IPS-15b (cell line): ENCODE measurements around the gene ERN1.

Experiments used
- H3K27me3 ChIP-seq: one replicate; pipeline ENCODE4 v1.6.1; 2013; ENCODE audit warnings: low read length; ENCODE audit not compliant: control insufficient read depth, insufficient read depth
- H3K36me3 ChIP-seq: one replicate; pipeline ENCODE4 v1.6.1; 2013; ENCODE audit warnings: low read length; ENCODE audit not compliant: control insufficient read depth, insufficient read depth
- H3K4me1 ChIP-seq: one replicate; pipeline ENCODE4 v1.6.1; 2013; ENCODE audit warnings: mild to moderate bottlenecking, low read length; ENCODE audit not compliant: control insufficient read depth, insufficient read depth
- H3K4me3 ChIP-seq: one replicate; pipeline ENCODE4 v1.5.1; 2013; ENCODE audit warnings: low read depth, low read length
- H3K9ac ChIP-seq: one replicate; pipeline ENCODE4 v1.6.1; 2013; ENCODE audit warnings: low read depth, mild to moderate bottlenecking, low read length
- H3K9me3 ChIP-seq: one replicate; pipeline ENCODE4 v1.6.1; 2013; ENCODE audit warnings: mild to moderate bottlenecking, low read length; ENCODE audit not compliant: control insufficient read depth, insufficient read depth

ERN1 gene

GRCh38 chr17:64097196-64097936 is 32.6 kb downstream of the ERN1 start:
- H3K9me3 ChIP-seq, result no peaks in the 10 kb centered on the region
- H3K4me1 ChIP-seq, result no peaks in the 10 kb centered on the region
- no peak overlapping the region for H3K9ac ChIP-seq
- H3K4me3 ChIP-seq, result no peak overlapping the region
- no peaks in the 10 kb centered on the region for H3K27me3 ChIP-seq
- no peaks in the 10 kb centered on the region for H3K36me3 ChIP-seq

GRCh38 chr17:64096037-64096436 is 33.9 kb downstream of the ERN1 start:
- Histone ChIP-seq H3K9me3 (no peaks in the 10 kb centered on the region), H3K9ac (no peak overlapping the region), H3K4me3 (no peak overlapping the region), H3K36me3 (no peaks in the 10 kb centered on the region), H3K27me3 (no peaks in the 10 kb centered on the region), H3K4me1 (no peaks in the 10 kb centered on the region)

DNA sequence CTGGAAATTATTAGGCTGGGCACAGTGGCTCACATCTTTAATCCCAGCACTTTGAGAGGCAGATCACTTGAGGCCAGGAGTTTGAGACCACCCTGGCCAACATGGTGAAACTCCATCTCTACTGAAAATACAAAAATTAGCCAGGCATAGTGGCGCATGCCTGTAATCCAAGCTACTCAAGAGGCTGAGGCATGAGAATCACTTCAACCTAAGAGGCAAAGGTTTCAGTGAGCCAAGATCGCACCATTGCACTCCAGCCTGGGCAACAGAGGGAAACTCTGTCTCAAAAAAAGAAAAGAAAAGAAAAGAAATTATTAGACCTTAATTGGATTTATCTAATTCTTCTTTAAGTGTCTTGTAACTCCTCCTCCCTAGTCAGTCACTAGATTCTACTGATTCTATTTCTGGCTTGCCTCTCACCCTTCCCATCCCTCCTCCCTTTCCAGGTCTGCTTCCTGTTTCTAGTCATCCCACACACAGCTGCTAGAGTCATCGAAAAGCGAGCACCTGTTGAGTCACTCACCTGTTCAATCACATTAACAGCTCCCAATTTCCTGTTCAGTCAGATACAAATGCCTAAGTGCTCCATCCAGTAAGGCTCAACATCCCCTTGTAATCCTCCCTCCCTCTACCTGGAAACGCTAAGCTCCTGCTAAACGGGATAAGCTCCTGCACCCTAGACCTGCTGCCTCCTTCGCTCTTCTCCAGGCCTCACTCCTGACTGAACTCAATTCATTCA is 34.6 kb downstream of the ERN1 start:
- H3K9ac ChIP-seq, result peak overlapping the region; percentile 9
- H3K9me3 ChIP-seq, result no peaks in the 10 kb centered on the region
- no peak overlapping the region for H3K4me3 ChIP-seq
- no peaks in the 10 kb centered on the region for H3K4me1 ChIP-seq
- no peaks in the 10 kb centered on the region for H3K27me3 ChIP-seq
- H3K36me3 ChIP-seq, result no peaks in the 10 kb centered on the region

GRCh38 chr17:64094412-64094811 is 35.5 kb downstream of the ERN1 start:
- Histone ChIP-seq H3K27me3 (no peaks in the 10 kb centered on the region), H3K9ac (no peak overlapping the region), H3K4me1 (no peaks in the 10 kb centered on the region), H3K4me3 (no peak overlapping the region), H3K9me3 (no peaks in the 10 kb centered on the region), H3K36me3 (no peaks in the 10 kb centered on the region)

DNA sequence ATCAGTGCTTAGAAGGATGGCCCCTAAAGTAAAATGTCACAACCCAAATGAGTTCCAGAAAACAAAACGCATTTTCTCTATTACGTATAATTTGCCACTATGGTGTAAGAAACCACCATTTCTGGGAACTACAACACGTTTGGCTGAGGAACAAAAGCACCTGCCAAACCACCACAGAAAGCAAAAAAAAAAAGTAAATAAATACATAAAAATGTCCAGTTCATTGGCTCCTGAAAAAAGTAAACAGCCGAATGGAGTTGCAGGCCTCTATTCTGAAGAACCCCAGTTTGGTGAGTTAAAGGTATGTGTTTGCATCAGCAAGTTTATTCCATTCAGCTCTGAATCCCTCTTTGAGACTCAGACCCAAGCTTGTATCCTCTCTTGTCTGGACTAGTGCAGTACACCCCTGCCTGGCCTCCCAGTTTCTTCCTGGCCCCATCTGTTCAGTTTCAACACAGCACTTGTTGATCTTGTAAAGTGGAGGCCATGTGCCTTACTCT is 36.9 kb downstream of the ERN1 start:
- Histone ChIP-seq H3K36me3 (no peaks in the 10 kb centered on the region), H3K4me1 (no peaks in the 10 kb centered on the region), H3K9ac (no peak overlapping the region)

DNA sequence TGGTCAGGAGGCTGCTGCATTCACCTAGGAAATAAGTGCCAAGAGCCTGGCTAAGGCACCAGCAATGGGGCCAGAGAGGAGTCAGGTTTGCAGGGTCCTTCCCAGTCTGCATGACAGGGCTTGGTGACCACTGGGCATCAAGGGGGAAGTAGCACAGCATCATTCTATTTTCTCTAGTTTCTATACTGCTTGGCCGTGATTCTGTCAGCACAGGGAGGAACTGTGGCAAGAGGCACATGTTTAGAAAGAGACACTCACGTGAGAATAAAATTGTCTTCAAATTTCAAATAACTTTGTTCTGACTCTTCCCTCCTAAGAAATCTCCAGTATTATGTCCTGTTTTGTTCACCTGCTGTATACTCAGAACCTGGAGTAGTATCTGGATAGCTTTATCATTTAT is 37.8 kb downstream of the ERN1 start:
- no peaks in the 10 kb centered on the region for H3K4me1 ChIP-seq
- no peaks in the 10 kb centered on the region for H3K27me3 ChIP-seq
- no peaks in the 10 kb centered on the region for H3K36me3 ChIP-seq
- no peaks in the 10 kb centered on the region for H3K9me3 ChIP-seq
- no peak overlapping the region for H3K9ac ChIP-seq
- H3K4me3 ChIP-seq, result no peak overlapping the region

More for the DNA sequence above, 36.9 kb downstream of the ERN1 start:
- Histone ChIP-seq H3K4me3 (no peak overlapping the region), H3K27me3 (no peaks in the 10 kb centered on the region), H3K9me3 (no peaks in the 10 kb centered on the region)

- no peak overlapping the region for H3K4me3 ChIP-seq
- H3K4me1 ChIP-seq, result no peaks in the 10 kb centered on the region
- no peak overlapping the region for H3K9ac ChIP-seq
- no peaks in the 10 kb centered on the region for H3K9me3 ChIP-seq
- no peaks in the 10 kb centered on the region for H3K27me3 ChIP-seq
- H3K36me3 ChIP-seq, result no peaks in the 10 kb centered on the region
These were observed 38.4 kb downstream of the ERN1 start for GRCh38 chr17:64091571-64091970.

DNA sequence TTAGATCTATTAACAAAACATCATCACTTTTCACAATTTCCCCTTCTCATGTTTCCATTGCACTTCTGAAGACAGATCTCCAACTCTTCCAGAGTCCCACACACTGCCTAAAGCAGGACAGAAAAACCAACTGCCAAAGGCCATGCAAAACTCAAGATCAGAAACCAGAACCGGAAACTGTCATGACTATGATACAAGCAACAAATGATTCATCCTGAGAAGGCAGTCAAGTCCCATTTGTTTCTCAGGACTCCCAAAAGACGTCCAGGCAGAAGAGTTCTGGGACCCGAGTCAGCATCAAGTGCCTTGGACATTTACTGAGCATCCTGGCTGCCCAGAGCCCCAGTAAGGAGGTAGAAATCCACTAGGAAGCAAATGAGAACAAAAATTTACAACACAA is 38.8 kb downstream of the ERN1 start:
- Histone ChIP-seq H3K4me1 (no peaks in the 10 kb centered on the region), H3K9ac (no peak overlapping the region), H3K36me3 (no peaks in the 10 kb centered on the region), H3K9me3 (no peaks in the 10 kb centered on the region), H3K27me3 (no peaks in the 10 kb centered on the region), H3K4me3 (no peak overlapping the region)

GRCh38 chr17:64090144-64090543 is 39.8 kb downstream of the ERN1 start:
- Histone ChIP-seq H3K9me3 (no peaks in the 10 kb centered on the region), H3K4me3 (no peak overlapping the region), H3K36me3 (no peaks in the 10 kb centered on the region), H3K27me3 (no peaks in the 10 kb centered on the region), H3K4me1 (peaks cover 5% of the 10 kb centered on the region), H3K9ac (no peak overlapping the region)

- H3K4me3 ChIP-seq, result no peak overlapping the region
- H3K36me3 ChIP-seq, result no peaks in the 10 kb centered on the region
- peaks cover 8% of the 10 kb centered on the region for H3K4me1 ChIP-seq
- no peaks in the 10 kb centered on the region for H3K27me3 ChIP-seq
- H3K9ac ChIP-seq, result no peak overlapping the region
- no peaks in the 10 kb centered on the region for H3K9me3 ChIP-seq
These were observed 42.5 kb downstream of the ERN1 start for GRCh38 chr17:64087252-64088005.

DNA sequence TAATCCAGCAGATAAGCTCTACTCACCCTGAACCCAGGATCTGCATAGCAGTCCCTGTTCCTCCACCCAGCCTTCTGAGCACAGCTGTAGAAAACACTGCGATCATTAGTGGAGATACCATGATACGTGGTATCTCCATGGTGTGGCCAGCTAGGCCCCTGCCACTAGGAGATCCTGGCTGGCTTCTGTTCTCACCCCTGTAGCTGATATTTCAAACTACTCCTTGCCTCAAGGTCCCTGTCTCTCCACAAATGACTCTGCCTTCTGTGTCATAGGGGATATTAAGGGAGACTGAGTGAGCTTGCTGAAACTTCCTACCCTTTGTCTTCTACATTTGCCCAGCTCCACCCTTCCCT is 44.3 kb downstream of the ERN1 start:
- no peak overlapping the region for H3K4me3 ChIP-seq
- no peaks in the 10 kb centered on the region for H3K27me3 ChIP-seq
- H3K36me3 ChIP-seq, result no peaks in the 10 kb centered on the region
- no peaks in the 10 kb centered on the region for H3K9me3 ChIP-seq
- H3K9ac ChIP-seq, result no peak overlapping the region
- H3K4me1 ChIP-seq, result peaks cover 8% of the 10 kb centered on the region
